Fibroblast of villous mesenchyme (primary cell): ENCODE results near the gene DOK6. TPM values are rescaled to one million over a fixed set of nuclear protein-coding genes. Genes with fewer than 3 reads are reported as not detected.
A peak's percentile ranks its signal among the peaks of the same experiment; 100 is the strongest.

ENCODE experiments used
- DNase-seq: peaks from one replicate; pipeline ENCODE4 v3.0.0-alpha.2; 2010; ENCODE audit warnings: low read depth
- H3K4me3 ChIP-seq: 2 replicates; pipeline ENCODE4 v1.5.1; 2011; ENCODE audit warnings: low read depth, mild to moderate bottlenecking, low read length
- total RNA-seq: library from RNA; depleted of rRNA; stranded (reverse); fragments of >200 nt; gene quantifications from 2 replicates; pipeline ENCODE4 v1.2.3, GENCODE V29; 2012
- TF ChIP-seq, protein P1 (sequence below): IDR thresholded peaks from 2 replicates; pipeline ENCODE4 v1.5.1; 2012; ENCODE audit warnings: low read depth, mild to moderate bottlenecking, low read length; ENCODE audit not compliant: insufficient read depth

Gene DOK6
- total RNA-seq, 1 donor, result 6.9 TPM

DNA sequence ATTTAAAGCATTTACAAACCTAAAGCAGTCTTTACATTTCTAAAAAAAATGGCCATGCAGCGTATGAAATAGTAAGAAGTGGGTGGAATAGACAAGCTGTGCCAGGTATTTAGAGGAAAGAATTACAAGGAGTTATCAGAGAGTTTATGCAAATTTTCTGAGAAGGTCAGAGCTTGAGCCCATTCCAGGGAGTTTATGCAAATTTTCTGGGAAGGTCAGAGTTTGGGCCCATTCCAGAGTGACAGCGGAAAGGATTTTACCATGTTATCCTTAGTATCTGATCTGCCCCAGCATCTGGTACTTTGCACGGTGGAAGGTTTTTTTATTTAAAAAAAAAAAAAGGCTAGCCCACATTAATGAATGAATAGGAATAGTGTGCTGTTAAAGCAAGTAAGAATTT is 1.4 kb upstream of the DOK6 start:
- DNase-seq, result no peak
- TF ChIP-seq, protein P1, sequence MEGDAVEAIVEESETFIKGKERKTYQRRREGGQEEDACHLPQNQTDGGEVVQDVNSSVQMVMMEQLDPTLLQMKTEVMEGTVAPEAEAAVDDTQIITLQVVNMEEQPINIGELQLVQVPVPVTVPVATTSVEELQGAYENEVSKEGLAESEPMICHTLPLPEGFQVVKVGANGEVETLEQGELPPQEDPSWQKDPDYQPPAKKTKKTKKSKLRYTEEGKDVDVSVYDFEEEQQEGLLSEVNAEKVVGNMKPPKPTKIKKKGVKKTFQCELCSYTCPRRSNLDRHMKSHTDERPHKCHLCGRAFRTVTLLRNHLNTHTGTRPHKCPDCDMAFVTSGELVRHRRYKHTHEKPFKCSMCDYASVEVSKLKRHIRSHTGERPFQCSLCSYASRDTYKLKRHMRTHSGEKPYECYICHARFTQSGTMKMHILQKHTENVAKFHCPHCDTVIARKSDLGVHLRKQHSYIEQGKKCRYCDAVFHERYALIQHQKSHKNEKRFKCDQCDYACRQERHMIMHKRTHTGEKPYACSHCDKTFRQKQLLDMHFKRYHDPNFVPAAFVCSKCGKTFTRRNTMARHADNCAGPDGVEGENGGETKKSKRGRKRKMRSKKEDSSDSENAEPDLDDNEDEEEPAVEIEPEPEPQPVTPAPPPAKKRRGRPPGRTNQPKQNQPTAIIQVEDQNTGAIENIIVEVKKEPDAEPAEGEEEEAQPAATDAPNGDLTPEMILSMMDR, result no peak
- H3K4me3 ChIP-seq, result no peak overlapping the region

DNA sequence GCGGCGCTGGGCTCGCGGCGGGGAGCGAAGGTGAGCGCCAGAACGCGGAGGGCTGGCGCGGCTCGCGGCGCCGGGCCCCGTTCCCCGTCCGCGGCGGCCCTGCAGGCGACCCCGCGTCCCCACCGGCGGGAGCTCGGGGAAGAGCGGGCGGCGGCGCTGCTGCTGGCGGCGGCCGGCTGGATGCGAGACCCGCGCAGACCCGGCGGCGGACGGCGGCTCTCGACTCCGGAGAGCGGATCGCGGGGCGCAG is 213 bp downstream of the DOK6 start:
- H3K4me3 ChIP-seq, result peak overlapping the region; percentile 61
- DNase-seq, result no peak
- TF ChIP-seq, protein P1, result no peak

DNA sequence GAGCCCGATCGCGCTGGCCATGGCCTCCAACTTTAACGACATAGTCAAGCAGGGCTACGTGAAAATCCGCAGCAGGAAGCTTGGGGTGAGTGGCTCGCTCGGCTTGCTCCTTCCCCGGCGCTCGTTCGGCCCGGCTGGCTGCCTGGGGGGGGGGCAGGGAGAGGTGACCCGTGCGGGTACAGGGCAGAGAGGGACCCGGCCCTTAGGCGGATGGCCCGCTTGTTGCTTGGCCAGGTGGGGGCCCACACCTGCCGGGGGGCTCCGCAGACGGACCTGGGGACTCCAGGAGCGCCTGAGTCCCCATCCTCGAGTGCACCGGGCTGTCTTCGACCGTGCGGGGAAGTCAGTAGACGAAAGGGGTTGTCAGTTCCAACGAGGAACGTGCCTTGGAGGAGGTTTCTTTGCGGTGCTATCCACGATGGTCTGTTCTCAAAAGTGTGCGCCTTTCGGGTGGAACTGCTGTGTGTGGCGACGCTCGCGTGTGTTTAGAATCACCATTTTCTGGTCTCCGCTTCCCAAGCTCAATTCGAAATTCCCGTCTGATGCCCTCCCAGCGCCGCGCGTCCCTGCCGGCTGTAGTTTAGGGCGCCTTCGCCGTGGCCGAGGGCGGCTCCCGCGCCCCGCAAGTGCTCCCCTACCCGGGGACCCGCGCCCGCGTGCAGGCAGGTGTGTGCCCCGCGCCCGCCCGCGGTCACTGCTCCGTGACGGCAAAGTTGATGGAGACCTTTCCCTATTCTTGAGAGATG is 711 bp downstream of the DOK6 start:
- TF ChIP-seq, protein P1, result no peak
- peak; percentile 22 for DNase-seq
- H3K4me3 ChIP-seq, result peak overlapping the region; percentile 61

DNA sequence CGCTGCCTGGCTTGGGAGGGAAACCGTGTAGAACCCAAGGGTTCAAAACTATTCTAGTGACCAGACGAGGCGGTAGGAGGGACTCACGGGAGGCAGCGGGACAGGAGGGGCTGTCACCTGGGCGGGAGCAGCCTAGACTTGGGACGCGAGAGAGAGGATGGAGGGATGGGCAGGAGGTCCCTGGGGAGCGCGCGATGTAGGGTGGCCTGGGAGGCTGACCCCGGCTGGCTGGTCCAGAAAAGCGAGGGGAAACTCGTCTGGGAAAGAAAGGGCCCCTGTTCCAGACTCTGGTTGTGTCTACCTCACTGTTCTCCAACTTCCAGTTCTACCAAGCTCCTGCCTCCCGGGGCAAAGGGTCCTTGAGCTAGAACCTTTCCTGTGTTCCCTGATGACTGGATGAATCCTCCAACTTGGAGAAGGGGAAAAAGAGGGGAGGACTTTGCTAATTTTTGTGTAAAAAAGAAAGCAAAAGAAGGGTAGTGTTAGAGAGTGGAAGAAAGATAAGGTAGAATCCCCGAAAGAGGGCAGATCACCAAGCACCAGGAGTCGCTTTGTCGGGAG is 1.4 kb downstream of the DOK6 start:
- no peak for DNase-seq
- H3K4me3 ChIP-seq, result peak overlapping the region; percentile 61
- TF ChIP-seq, protein P1, result no peak

DNA sequence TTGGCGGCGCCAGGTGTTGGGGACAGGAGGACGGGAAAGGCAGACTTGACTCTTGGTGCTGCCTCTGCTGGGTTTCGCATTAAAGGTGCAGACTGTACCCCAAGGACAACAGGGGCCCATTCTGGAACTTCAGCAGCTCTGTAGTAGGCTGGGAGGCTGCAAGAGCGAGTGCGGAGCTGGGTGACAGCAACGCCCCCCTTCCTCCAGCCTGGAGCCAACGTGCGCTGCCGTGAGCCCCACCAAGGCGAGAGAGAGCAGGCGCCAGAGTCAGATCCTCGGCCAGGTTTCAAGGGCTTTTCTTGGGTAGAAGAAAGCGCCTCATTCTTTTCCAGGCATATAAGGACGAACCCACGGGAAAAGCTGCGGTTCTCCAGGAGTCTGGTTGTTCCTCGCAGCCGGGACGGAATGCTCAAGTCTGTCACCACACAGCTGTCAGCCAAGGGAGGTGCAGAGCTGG is 1.9 kb downstream of the DOK6 start:
- no peak for DNase-seq
- no peak overlapping the region for H3K4me3 ChIP-seq
- TF ChIP-seq, protein P1, result no peak

DNA sequence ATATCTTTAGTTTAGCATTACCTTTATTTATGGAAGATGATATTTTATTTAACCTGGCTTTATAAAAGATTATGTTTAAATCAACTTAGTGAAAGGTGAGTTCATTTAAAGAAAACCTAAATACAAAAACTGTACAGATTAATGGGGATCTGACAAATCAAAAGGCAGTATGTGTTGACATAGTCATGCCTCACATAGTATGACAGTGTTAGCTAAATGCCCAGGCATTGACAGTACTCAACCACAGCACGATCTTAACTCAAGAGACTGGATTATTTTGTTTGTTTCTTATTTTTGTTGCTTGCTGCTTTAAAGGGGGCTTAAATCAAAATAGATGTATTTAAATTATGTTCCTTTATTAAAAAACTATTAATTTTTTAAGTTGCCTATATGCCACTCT is 7.8 kb downstream of the DOK6 start:
- TF ChIP-seq, protein P1, result no peak
- DNase-seq, result no peak
- H3K4me3 ChIP-seq, result no peak overlapping the region

DNA sequence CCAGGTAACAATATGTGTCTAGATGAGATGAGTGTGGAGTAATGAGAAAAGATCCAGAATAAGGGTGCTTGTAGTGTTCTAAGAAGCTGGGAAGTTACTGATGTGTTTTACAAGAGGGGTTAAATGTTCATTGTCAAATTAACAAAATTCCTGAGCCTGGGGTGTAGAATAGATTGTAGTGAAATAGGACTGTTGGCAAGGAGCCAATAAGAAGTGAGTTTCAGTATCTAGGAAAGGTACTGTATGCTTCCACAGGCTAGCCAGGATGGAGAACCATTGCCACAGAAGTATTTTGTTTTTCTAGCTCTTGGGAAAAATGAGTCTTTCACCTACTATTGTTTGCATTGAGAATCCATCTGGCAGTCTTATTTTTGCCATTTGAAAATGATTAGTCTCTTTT is 10.5 kb downstream of the DOK6 start:
- TF ChIP-seq, protein P1, result no peak
- no peak for DNase-seq
- H3K4me3 ChIP-seq, result no peak overlapping the region
